ENCODE data around the gene LPXN.

DNA sequence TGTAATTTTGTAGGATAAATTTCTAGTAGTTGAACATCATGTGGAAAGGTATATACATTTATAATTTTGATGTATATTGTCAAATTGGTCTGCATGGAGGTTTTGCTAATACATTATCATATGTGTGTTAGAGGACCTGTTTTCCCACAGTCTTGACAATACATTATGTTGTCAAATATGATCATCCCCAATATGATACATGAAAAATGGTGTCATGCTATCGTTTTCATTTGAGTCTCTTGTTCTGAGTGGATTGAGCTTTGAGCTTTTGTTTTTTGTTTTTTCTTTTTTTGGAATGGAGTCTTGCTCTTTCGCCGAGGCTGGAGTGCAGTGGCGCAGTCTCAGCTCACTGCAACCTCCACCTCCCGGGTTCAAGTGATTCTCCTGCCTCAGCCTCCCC, 32.7 kb upstream of the LPXN start:
- TF ChIP-seq EP300 (IDR thresholded peaks at IDR 0.05) (no peak), POLR2AphosphoS5 (IDR thresholded peaks at IDR 0.05) (no peak)
- TF ChIP-seq, protein P1, sequence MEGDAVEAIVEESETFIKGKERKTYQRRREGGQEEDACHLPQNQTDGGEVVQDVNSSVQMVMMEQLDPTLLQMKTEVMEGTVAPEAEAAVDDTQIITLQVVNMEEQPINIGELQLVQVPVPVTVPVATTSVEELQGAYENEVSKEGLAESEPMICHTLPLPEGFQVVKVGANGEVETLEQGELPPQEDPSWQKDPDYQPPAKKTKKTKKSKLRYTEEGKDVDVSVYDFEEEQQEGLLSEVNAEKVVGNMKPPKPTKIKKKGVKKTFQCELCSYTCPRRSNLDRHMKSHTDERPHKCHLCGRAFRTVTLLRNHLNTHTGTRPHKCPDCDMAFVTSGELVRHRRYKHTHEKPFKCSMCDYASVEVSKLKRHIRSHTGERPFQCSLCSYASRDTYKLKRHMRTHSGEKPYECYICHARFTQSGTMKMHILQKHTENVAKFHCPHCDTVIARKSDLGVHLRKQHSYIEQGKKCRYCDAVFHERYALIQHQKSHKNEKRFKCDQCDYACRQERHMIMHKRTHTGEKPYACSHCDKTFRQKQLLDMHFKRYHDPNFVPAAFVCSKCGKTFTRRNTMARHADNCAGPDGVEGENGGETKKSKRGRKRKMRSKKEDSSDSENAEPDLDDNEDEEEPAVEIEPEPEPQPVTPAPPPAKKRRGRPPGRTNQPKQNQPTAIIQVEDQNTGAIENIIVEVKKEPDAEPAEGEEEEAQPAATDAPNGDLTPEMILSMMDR (IDR thresholded peaks at IDR 0.05), result no peak

All from stomach (tissue), 4 donors.